ENCODE results near the gene LIX1. TPM values are rescaled to one million over a fixed set of nuclear protein-coding genes. Genes with fewer than 3 reads are reported as not detected.
A peak's percentile ranks its signal among the peaks of the same experiment; 100 is the strongest.

The LIX1 gene
- total and polyA plus RNA-seq, 2 of the 8 experiments (the other 6 are each of a cell fraction or from before 2014, with no cell fraction given) = 0.26 to 0.45 TPM

- CTCF ChIA-PET (ENCODE audit: partially characterized antibody) = interaction anchor here (1.1 to 1.9 kb wide), 3 partner anchors 23 to 230 kb away, joined by 3 to 4 read pairs (median 3); no protein-coding TSS in a partner anchor
- H4K20me1 ChIP-seq (replicated peaks in 1 of 2; ENCODE audit: control insufficient read depth in 1 of 2, insufficient read depth in 2 of 2, low read length in 2 of 2) = no peaks in the 10 kb centered on the region
- FAIRE-seq = no peak
- POLR2A ChIA-PET (ENCODE audit: partially characterized antibody) = no interaction called here
- no peak overlapping the region for H3K18ac ChIP-seq (ENCODE audit: extremely low read depth, low read length)
- no peaks in the 10 kb centered on the region for H3K23me2 ChIP-seq (ENCODE audit: low read depth, low read length)
- H2BK15ac ChIP-seq (ENCODE audit: low read length) = no peak overlapping the region
- H2BK120ac ChIP-seq (replicated peaks; ENCODE audit: low read depth, low read length) = no peak overlapping the region
- H3K4ac ChIP-seq (replicated peaks; ENCODE audit: insufficient read length, low read depth, low read length) = no peak overlapping the region
- no peaks in the 10 kb centered on the region for H3K36me3 ChIP-seq (ENCODE audit: control insufficient read depth in 2 of 4, insufficient read depth in 4 of 4, low read length in 3 of 4)
- H2BK20ac ChIP-seq (ENCODE audit: low read length) = no peak overlapping the region
- H3K4me1 ChIP-seq (replicated peaks in 1 of 4; ENCODE audit: control insufficient read depth in 3 of 4, insufficient read depth in 4 of 4, low read length in 3 of 4) = peaks cover 0 to 11% (median 9%) of the 10 kb centered on the region in 4 experiments; a peak in 5 of 7 replicates
- WGBS, 2 experiments (ENCODE audit: extremely low coverage in 1 of 2, insufficient coverage in 1 of 2, insufficient read length in 1 of 2, insufficient replicate concordance in 2 of 2, low coverage in 1 of 2, low lambda C conversion rate in 2 of 2, missing lambda C conversion rate in 1 of 2) = 93% methylated on average over 5 of the region's 5 CpGs; no CpG with 5 or more reads in 1 of the 2 experiments
- no peak for DNase-seq (ENCODE audit: low read depth in 1 of 2, low spot score in 2 of 2)
- TF ChIP-seq CHD2 (IDR thresholded peaks at IDR 0.05; ENCODE audit: low read length) (no peak), JUND (IDR thresholded peaks at IDR 0.05; ENCODE audit: low read length) (no peak), ZNF274 (IDR thresholded peaks at IDR 0.05; ENCODE audit: borderline replicate concordance, extremely low read depth, low read length) (no peak), TAF7 (optimal IDR thresholded peaks at IDR 0.05; ENCODE audit: borderline replicate concordance, low read depth, low read length) (no peak), CREB1 (IDR thresholded peaks at IDR 0.05) (no peak), RBBP5 (IDR thresholded peaks at IDR 0.05; ENCODE audit: borderline replicate concordance, low read depth, low read length) (no peak), TAF1 (IDR thresholded peaks at IDR 0.05; ENCODE audit: low read depth, low read length) (no peak), POLR2A (IDR thresholded peaks at IDR 0.05; ENCODE audit: control extremely low read depth in 1 of 2, low read depth in 2 of 2, low read length in 2 of 2) (no peak)
- H3K14ac ChIP-seq (ENCODE audit: insufficient read length) = no peak overlapping the region
- H3K79me1 ChIP-seq (ENCODE audit: low read depth, low read length) = no peaks in the 10 kb centered on the region
- no peaks in the 10 kb centered on the region for H3K27me3 ChIP-seq (replicated peaks in 1 of 4; ENCODE audit: control insufficient read depth in 3 of 4, extremely low read depth in 1 of 4, insufficient read depth in 3 of 4, low read length in 3 of 4)
- no peak overlapping the region for H3K23ac ChIP-seq (ENCODE audit: insufficient read length)
- no peak overlapping the region for H2BK5ac ChIP-seq (ENCODE audit: low read depth, low read length)
- no peaks in the 10 kb centered on the region for H3K79me2 ChIP-seq (ENCODE audit: control insufficient read depth in 1 of 2, insufficient read depth in 2 of 2, low read length in 2 of 2)
- H2AK5ac ChIP-seq (ENCODE audit: low read depth, low read length) = no peak overlapping the region
- no peak overlapping the region for H4K5ac ChIP-seq (ENCODE audit: insufficient read length, low read depth, low read length)
- no peak overlapping the region for H3K4me3 ChIP-seq (ENCODE audit: extremely low read depth in 1 of 4, insufficient read depth in 2 of 4, low read depth in 3 of 4, low read length in 4 of 4)
- H3K27ac ChIP-seq (ENCODE audit: low read depth, low read length) = no peak overlapping the region
- no peak overlapping the region for H4K91ac ChIP-seq (replicated peaks; ENCODE audit: insufficient read length, low read length)
- no peaks in the 10 kb centered on the region for H3K9me3 ChIP-seq (ENCODE audit: insufficient read depth in 2 of 2, low read depth in 1 of 2, low read length in 1 of 2)
- 0 out of 2 replicates have a peak overlapping the region, but pooled peaks have one; percentile 12 for H2AFZ ChIP-seq (ENCODE audit: low read length)
- no peak overlapping the region for H3K9ac ChIP-seq (replicated peaks in 1 of 4; ENCODE audit: extremely low read depth in 1 of 4, low read depth in 3 of 4, low read length in 3 of 4)
- no peak overlapping the region for H3K4me2 ChIP-seq (ENCODE audit: insufficient read depth in 1 of 2, low read depth in 2 of 2, low read length in 2 of 2)
- H3K56ac ChIP-seq (replicated peaks; ENCODE audit: insufficient read length, low read depth, low read length) = no peak overlapping the region
- H4K8ac ChIP-seq (ENCODE audit: extremely low read depth, insufficient read depth, low read length) = no peak overlapping the region
- no peak overlapping the region for H2BK12ac ChIP-seq (ENCODE audit: low read depth, low read length)
These were observed 43.5 kb downstream of the LIX1 start for GRCh38 chr5:97098922-97099321.
